ENCODE data around the gene ARHGAP24.
"Not testable (repeated sequence)": the region's sequence is repeated elsewhere in the genome, so short reads cannot be mapped to it uniquely, and the experiment has no call there.

Gene ARHGAP24

GRCh38 chr4:85940151-85940550 is 465.2 kb downstream of the ARHGAP24 start:
- no peak for DNase-seq (ENCODE audit: extremely low read depth in 1 of 2, low read depth in 1 of 2)

- DNase-seq (ENCODE audit: extremely low read depth in 1 of 2, low read depth in 1 of 2): no peak
These were observed 467.2 kb downstream of the ARHGAP24 start for GRCh38 chr4:85942107-85942506.

- no peak for DNase-seq (ENCODE audit: extremely low read depth in 1 of 2, low read depth in 1 of 2)
These were observed 471.9 kb downstream of the ARHGAP24 start for GRCh38 chr4:85946821-85947220.

DNA sequence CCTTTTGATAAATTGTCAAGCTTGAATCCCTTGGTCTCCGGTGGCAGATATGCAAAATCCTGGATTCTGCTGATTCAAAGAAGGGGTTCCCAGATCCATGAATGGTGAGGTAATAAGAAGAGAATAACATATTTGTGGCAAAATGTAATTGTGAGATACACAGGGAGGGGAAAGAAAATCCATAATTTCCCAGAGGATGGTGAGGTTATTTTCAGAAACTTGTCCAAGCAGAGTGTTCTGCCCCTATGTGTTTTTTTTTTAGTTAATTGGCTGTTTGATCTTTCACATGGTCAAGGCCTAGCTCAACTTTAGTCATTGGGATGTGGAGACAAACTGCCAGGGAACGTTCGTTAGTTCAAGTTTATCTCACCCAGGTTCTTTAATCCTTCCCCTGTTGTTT is 476.1 kb downstream of the ARHGAP24 start:
- DNase-seq (ENCODE audit: extremely low read depth in 1 of 2, low read depth in 1 of 2): no peak

DNA sequence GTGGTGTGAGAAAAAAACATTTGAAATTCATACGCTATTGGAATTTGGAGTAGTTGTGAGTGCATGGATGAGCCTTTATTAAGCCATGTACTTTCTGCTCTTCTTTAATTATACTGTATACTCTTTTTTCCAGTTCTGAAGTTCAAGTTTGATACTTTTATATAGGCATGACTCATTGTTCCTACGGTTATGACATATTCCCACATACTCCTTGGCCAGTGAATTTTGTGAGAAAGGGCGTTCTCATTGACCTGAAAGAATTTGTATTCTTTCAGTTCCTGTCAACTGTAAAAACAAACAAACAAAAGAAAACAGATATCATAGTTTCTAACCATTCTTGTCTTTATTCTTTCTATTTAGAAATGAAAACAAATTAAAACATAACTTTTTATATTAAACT is 477.6 kb downstream of the ARHGAP24 start:
- DNase-seq (ENCODE audit: extremely low read depth in 1 of 2, low read depth in 1 of 2): no peak

- DNase-seq (ENCODE audit: extremely low read depth in 1 of 2, low read depth in 1 of 2): no peak
These were observed 478.2 kb downstream of the ARHGAP24 start for GRCh38 chr4:85952972-85953650.

- no peak for DNase-seq (ENCODE audit: extremely low read depth in 1 of 2, low read depth in 1 of 2)
These were observed 478.7 kb downstream of the ARHGAP24 start for GRCh38 chr4:85953651-85954018.

DNA sequence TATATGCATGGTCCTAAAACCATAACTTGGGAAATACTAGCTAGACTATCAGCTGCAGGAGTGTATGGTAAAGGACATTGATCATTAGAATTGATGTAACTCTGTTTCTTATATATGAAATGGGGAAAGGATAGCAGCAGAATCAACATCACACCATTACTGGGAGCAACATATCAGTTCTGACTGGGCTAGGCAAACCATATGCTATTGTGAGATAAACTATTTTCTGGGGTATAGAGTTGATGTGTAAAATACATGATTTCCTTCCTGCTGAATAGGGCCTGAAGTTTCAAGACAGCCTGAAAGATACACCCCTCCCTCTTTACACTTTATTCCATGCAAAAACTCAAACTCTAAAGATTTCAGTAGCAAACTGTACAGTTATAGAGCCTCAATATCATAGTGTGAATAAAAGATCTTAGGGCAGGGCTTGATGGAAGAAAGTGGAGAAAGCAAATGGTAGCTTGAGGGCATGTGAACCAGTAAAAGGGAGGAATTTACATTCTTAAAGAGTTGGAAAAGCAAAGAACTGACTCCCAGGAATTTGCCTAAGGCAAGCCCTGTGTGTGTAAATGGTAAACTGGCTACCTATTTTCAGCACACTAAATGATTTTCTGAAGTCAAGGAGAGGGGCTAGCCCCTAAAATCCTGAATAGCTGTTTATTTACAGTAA is 480.8 kb downstream of the ARHGAP24 start:
- DNase-seq (ENCODE audit: extremely low read depth in 1 of 2, low read depth in 1 of 2): no peak

DNA sequence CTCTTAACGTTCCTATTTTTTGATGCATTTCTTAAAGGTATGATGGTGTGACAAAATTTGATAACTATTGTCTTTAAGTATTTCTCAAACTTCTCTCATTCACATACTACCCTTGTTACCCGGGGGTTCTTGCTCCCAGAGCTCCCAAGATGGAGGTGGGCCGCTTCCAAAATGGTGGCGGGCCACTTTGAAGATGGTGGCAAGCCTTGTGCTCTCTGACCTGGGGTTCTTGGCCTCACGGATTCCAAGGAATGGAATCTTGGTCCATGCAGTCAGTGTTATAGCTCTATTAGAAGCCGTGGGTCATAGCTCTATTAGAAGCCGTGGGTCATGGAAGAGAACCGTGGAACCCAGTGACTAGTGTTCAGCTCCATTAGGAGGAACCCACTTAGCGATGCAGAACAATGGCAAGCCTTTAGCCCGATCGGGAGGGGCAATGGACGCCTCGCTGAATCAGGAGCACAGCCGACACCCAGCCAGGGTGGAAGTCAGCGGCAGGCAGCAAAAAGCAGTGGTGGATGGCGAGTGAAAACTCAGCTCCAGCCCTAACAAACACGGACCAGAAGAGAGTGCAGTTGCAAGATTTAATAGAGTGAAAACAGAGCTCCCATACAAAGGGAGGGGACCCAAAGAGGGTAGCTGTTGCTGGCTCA is 481.5 kb downstream of the ARHGAP24 start:
- DNase-seq (ENCODE audit: extremely low read depth in 1 of 2, low read depth in 1 of 2): no peak

GRCh38 chr4:85961887-85962286 is 486.9 kb downstream of the ARHGAP24 start:
- DNase-seq (ENCODE audit: extremely low read depth in 1 of 2, low read depth in 1 of 2): no peak

GRCh38 chr4:85963231-85963630 is 488.3 kb downstream of the ARHGAP24 start:
- DNase-seq (ENCODE audit: extremely low read depth in 1 of 2, low read depth in 1 of 2): no peak

DNA sequence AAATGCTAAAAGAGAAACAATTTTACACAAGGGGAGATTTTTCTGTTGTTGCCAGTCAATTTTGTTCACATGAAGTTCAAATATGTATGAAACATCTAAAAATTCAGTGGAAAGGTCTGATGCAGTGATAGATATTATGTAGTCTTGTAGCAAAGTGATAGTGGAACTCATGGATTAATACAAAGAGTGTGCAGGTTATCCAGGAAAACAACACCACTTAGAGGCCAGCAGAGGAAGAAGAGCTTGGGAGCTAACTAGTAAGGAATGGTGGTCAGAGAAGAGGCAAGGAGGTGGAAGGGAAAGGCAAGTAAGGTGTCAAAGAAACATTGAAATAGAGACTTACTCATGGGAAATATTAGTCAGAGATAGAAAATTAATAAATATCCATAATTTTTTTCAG is 489.3 kb downstream of the ARHGAP24 start:
- DNase-seq (ENCODE audit: extremely low read depth in 1 of 2, low read depth in 1 of 2): no peak

GRCh38 chr4:85965017-85965416 is 490.1 kb downstream of the ARHGAP24 start:
- DNase-seq (ENCODE audit: extremely low read depth in 1 of 2, low read depth in 1 of 2): not testable (repeated sequence)

DNA sequence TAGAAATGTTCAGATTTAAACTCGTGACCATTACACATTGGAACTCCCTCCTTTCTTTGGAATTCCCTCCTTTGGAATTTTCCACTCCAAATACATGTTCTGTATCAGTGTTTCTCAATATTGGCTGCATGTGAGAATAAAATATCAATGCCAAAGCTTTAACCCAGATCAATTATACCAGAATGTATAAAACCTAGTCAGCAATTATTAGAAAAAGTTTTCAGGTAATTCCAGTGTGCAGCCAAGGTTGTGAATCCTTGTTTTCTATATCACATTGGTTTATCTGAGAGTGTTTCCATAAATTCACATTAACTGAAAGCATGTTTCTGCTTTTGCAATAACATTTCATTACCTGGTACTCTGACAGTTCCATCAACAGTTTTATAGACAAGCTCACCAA is 490.6 kb downstream of the ARHGAP24 start:
- no peak for DNase-seq (ENCODE audit: extremely low read depth in 1 of 2, low read depth in 1 of 2)

DNA sequence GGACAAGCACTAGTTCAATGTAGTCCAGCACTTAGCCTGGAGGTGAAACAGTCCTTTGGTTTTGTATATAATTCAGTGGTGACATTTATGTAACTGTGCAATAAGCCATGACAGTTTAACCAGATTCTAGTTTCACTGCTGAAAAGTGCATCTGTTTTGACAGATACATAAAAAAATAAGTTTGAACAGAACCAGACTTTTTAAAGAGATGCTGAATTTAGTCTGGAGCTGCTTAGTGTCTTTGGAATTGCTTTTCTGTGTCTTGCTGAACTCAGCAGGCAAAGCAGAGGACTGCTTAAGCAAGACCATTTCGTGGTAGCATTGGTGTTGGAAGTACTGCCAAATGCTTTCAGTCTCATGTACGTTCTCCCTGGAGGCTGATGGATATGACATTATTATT is 491.4 kb downstream of the ARHGAP24 start:
- DNase-seq (ENCODE audit: extremely low read depth in 1 of 2, low read depth in 1 of 2): no peak

- DNase-seq (ENCODE audit: extremely low read depth in 1 of 2, low read depth in 1 of 2): no peak
These were observed 492.9 kb downstream of the ARHGAP24 start for GRCh38 chr4:85967872-85968271.

- DNase-seq (ENCODE audit: extremely low read depth in 1 of 2, low read depth in 1 of 2): no peak
These were observed 494.2 kb downstream of the ARHGAP24 start for GRCh38 chr4:85968945-85969819.

- DNase-seq (ENCODE audit: extremely low read depth in 1 of 2, low read depth in 1 of 2): no peak
These were observed 495.6 kb downstream of the ARHGAP24 start for GRCh38 chr4:85970535-85970934.

GRCh38 chr4:85979276-85979675 is 504.3 kb downstream of the ARHGAP24 start:
- DNase-seq (ENCODE audit: extremely low read depth in 1 of 2, low read depth in 1 of 2): no peak

GRCh38 chr4:85986266-85986665 is 511.3 kb downstream of the ARHGAP24 start:
- DNase-seq (ENCODE audit: extremely low read depth in 1 of 2, low read depth in 1 of 2): no peak

GRCh38 chr4:85993641-85994040 is 518.7 kb downstream of the ARHGAP24 start:
- no peak for DNase-seq (ENCODE audit: extremely low read depth in 1 of 2, low read depth in 1 of 2)

Measured in stimulated activated CD8-positive, alpha-beta memory T cell treated with anti-CD3 and anti-CD28 coated beads, Interleukin-7, amount 100 ng/mL, for 48 hours (primary cell).